Suprapubic skin (tissue), 4 donors: ENCODE data around the gene KCNH1.

Experiments used
- CTCF ChIP-seq, 2 donors: fragments of 200-600 bp in 1 of 2; fragments of 450-650 bp in 1 of 2; sonication (generic) in 1 of 2; IDR thresholded peaks; one replicate each; pipeline ENCODE4 v1.5.1; 2016 to 2019; ENCODE audit warnings: antibody characterized with exemption in 2 of 2, mild to moderate bottlenecking in 1 of 2, moderate library complexity in 1 of 2
- EP300 ChIP-seq: sonication (generic); formaldehyde crosslinking; IDR thresholded peaks from one replicate; pipeline ENCODE4 v1.6.1; 2017; ENCODE audit warnings: antibody characterized with exemption
- POLR2AphosphoS5 ChIP-seq, 3 donors: sonication (generic); formaldehyde crosslinking; IDR thresholded peaks; one replicate each; pipeline ENCODE4 v1.6.1; 2017; ENCODE audit warnings: antibody characterized with exemption in 3 of 3

- TF ChIP-seq CTCF (IDR thresholded peaks at IDR 0.05) (no peak), POLR2AphosphoS5 (IDR thresholded peaks at IDR 0.05) (no peak), EP300 (no peak)
Measured at GRCh38 chr1:210685295-210685650, 448.7 kb downstream of the KCNH1 start.
